Measurements from ENCODE around the gene ABCD1. TPM values are rescaled to one million over a fixed set of nuclear protein-coding genes. Genes with fewer than 3 reads are reported as not detected.
"Not testable (repeated sequence)": the region's sequence is repeated elsewhere in the genome, so short reads cannot be mapped to it uniquely, and the experiment has no call there.

The ABCD1 gene
- total RNA-seq, 4 donors from 2014 or later, result 5.9 to 9.4 (median 7.4) TPM

DNA sequence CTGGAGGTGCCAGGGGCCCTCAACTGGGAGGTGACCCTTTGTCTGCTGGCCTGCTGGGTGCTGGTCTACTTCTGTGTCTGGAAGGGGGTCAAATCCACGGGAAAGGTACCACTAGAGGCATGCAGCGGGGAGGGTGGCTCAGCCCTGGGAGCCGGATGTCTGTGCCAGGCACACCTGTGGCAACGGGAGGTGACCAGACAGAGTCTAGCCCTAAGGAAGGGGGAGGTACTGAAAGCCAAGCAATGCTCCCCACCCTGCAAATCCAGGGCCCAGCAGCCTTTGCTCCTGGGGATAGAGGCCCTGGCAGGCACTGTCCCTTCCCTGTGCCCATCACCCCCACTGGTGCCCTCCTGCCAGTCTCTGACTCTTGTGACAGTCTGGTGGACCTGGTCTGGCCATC is 32.7 kb upstream of the ABCD1 start:
- Histone ChIP-seq H3K9me3 (no peaks in the 10 kb centered on the region), H3K36me3 (peaks cover 6% of the 10 kb centered on the region), H3K4me3 (no peak overlapping the region), H3K27me3 (no peaks in the 10 kb centered on the region), H3K27ac (no peak overlapping the region), H3K4me1 (peaks cover 18% of the 10 kb centered on the region)
- WGBS, result no CpG with 5 or more reads among the region's 4 CpGs
- DNase-seq (ENCODE audit: low spot score in 2 of 2), result no peak
- no peak for TF ChIP-seq POLR2AphosphoS5 (IDR thresholded peaks at IDR 0.05)
- TF ChIP-seq EP300 (IDR thresholded peaks at IDR 0.05), result no peak
- TF ChIP-seq POLR2A (IDR thresholded peaks at IDR 0.05), result no peak
- TF ChIP-seq, protein P1, sequence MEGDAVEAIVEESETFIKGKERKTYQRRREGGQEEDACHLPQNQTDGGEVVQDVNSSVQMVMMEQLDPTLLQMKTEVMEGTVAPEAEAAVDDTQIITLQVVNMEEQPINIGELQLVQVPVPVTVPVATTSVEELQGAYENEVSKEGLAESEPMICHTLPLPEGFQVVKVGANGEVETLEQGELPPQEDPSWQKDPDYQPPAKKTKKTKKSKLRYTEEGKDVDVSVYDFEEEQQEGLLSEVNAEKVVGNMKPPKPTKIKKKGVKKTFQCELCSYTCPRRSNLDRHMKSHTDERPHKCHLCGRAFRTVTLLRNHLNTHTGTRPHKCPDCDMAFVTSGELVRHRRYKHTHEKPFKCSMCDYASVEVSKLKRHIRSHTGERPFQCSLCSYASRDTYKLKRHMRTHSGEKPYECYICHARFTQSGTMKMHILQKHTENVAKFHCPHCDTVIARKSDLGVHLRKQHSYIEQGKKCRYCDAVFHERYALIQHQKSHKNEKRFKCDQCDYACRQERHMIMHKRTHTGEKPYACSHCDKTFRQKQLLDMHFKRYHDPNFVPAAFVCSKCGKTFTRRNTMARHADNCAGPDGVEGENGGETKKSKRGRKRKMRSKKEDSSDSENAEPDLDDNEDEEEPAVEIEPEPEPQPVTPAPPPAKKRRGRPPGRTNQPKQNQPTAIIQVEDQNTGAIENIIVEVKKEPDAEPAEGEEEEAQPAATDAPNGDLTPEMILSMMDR (IDR thresholded peaks at IDR 0.05), result no peak

DNA sequence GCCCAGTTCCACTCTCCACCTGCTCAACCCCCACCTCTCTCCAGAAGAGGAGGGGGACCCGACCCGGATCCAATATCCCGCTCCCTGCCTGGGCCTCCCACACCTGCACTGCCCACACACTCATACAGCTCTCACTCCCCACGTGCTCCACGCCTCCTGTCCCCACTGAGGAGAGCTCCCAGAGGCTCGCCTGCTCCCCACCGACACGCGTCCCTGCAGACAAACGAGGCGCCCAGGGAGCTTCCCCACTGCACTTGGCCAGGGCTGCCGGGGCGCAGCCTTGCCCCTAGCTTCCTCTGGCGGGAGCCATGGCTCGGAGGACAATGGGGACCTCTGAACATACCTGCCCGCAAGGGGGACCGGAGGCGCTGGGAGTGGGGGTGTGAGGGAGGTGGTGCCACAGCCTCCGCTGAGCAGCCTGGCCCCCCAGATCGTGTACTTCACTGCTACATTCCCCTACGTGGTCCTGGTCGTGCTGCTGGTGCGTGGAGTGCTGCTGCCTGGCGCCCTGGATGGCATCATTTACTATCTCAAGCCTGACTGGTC is 32.0 kb upstream of the ABCD1 start:
- TF ChIP-seq, protein P1 (IDR thresholded peaks at IDR 0.05), result no peak
- TF ChIP-seq POLR2AphosphoS5 (IDR thresholded peaks at IDR 0.05) (no peak), EP300 (IDR thresholded peaks at IDR 0.05) (no peak), POLR2A (IDR thresholded peaks at IDR 0.05) (no peak)
- Histone ChIP-seq H3K27me3 (no peaks in the 10 kb centered on the region), H3K36me3 (peaks cover 6% of the 10 kb centered on the region), H3K27ac (no peak overlapping the region), H3K4me3 (no peak overlapping the region), H3K9me3 (no peaks in the 10 kb centered on the region), H3K4me1 (peaks cover 13% of the 10 kb centered on the region)
- no peak for DNase-seq (ENCODE audit: low spot score in 2 of 2)
- 60% methylated on average over 4 of the region's 24 CpGs for WGBS

DNA sequence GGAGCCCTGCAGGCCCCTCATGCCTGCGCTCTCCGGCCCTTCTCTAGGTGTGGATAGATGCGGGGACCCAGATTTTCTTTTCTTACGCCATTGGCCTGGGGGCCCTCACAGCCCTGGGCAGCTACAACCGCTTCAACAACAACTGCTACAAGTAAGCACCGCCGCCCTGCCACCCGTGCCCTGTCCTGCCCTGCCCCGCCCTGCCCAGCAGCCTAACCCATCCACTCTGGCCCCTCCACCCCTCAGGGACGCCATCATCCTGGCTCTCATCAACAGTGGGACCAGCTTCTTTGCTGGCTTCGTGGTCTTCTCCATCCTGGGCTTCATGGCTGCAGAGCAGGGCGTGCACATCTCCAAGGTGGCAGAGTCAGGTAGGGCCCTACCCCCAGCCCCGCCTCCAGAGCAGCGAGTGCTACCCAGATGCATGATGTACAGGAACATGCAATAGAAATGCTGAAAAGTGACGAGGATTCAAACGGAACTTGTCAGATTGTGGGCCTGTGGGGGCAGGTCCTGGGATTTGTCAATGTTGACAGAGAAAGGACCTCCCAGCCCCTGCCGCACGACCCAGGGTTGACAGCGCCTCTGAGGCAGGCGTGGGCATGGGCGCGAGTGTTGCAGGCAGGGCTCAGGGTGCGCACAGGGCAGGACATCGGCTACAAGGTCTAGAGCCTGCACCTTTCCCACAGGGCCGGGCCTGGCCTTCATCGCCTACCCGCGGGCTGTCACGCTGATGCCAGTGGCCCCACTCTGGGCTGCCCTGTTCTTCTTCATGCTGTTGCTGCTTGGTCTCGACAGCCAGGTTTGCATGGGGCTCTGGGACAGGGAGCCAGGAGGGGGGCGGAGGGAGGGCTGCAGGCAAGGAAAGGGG is 31.2 kb upstream of the ABCD1 start:
- no peaks in the 10 kb centered on the region for H3K27me3 ChIP-seq
- peaks cover 13% of the 10 kb centered on the region for H3K4me1 ChIP-seq
- no peak overlapping the region for H3K4me3 ChIP-seq
- H3K27ac ChIP-seq, result no peak overlapping the region
- no peaks in the 10 kb centered on the region for H3K9me3 ChIP-seq
- WGBS, result 71% methylated on average over 20 of the region's 31 CpGs
- DNase-seq (ENCODE audit: low spot score in 2 of 2), result no peak
- peaks cover 6% of the 10 kb centered on the region for H3K36me3 ChIP-seq
- no peak for TF ChIP-seq EP300 (IDR thresholded peaks at IDR 0.05)
- TF ChIP-seq, protein P1 (IDR thresholded peaks at IDR 0.05), result no peak
- no peak for TF ChIP-seq POLR2A (IDR thresholded peaks at IDR 0.05)
- TF ChIP-seq POLR2AphosphoS5 (IDR thresholded peaks at IDR 0.05), result no peak

DNA sequence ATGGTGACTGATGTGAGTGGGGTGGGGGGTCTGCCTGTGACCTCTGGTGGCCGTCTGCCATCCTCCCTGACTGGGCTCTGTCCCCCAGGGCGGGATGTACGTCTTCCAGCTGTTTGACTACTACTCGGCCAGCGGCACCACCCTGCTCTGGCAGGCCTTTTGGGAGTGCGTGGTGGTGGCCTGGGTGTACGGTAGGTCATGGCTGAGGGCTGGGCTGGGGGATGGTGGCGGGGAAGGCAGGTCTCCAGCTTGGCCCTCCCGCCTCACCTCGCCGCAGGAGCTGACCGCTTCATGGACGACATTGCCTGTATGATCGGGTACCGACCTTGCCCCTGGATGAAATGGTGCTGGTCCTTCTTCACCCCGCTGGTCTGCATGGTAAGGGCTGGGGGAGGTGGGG is 30.4 kb upstream of the ABCD1 start:
- not testable (repeated sequence) for DNase-seq (ENCODE audit: low spot score in 2 of 2); H3K36me3 ChIP-seq; H3K27ac ChIP-seq; H3K9me3 ChIP-seq; H3K27me3 ChIP-seq; H3K4me3 ChIP-seq
- WGBS, result 100% methylated on average over 1 of the region's 16 CpGs
- H3K4me1 ChIP-seq, result peaks cover 13% of the 10 kb centered on the region

DNA sequence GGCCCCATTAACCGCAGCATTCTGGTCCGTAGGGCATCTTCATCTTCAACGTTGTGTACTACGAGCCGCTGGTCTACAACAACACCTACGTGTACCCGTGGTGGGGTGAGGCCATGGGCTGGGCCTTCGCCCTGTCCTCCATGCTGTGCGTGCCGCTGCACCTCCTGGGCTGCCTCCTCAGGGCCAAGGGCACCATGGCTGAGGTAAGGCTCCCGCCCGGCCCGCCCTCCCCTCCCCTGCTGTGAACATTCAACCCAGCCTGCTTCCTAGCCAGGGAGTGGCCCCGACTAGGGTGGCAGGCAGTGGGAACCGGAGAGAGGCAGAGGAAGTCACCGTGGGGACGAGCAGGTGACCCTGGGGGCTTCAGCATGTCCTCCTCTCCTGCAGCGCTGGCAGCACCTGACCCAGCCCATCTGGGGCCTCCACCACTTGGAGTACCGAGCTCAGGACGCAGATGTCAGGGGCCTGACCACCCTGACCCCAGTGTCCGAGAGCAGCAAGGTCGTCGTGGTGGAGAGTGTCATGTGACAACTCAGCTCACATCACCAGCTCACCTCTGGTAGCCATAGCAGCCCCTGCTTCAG is 29.9 kb upstream of the ABCD1 start:
- Histone ChIP-seq H3K27ac (no peak overlapping the region), H3K9me3 (no peaks in the 10 kb centered on the region), H3K4me1 (peaks cover 11% of the 10 kb centered on the region), H3K36me3 (peaks cover 6% of the 10 kb centered on the region), H3K4me3 (no peak overlapping the region), H3K27me3 (no peaks in the 10 kb centered on the region)
- no CpG with 5 or more reads among the region's 23 CpGs for WGBS
- no peak for DNase-seq (ENCODE audit: low spot score in 2 of 2)
- TF ChIP-seq POLR2AphosphoS5 (IDR thresholded peaks at IDR 0.05) (no peak), POLR2A (IDR thresholded peaks at IDR 0.05) (no peak), EP300 (IDR thresholded peaks at IDR 0.05) (no peak)
- TF ChIP-seq, protein P1 (IDR thresholded peaks at IDR 0.05), result no peak
